ENCODE data around the gene RBBP5. TPM values are rescaled to one million over a fixed set of nuclear protein-coding genes. Genes with fewer than 3 reads are reported as not detected.

Gene RBBP5
- polyA plus RNA-seq, 3 donors from 2014 or later: 11.2 to 20.1 (median 15.5) TPM

GRCh38 chr1:205054013-205054412 is 67.8 kb downstream of the RBBP5 start:
- Mint-ChIP-seq H3K27me3 (ENCODE audit: low read depth in 3 of 3) (peaks cover 0 to 3% (median 0%) of the 10 kb centered on the region in 3 donors), H3K27ac (no peak overlapping the region), H3K9me3 (no peaks in the 10 kb centered on the region), H3K4me3 (no peak overlapping the region), H3K4me1 (no peaks in the 10 kb centered on the region), H3K36me3 (no peaks in the 10 kb centered on the region)
- no peak for DNase-seq

- Mint-ChIP-seq H3K36me3 (no peaks in the 10 kb centered on the region), H3K4me3 (no peak overlapping the region), H3K27ac (no peak overlapping the region), H3K27me3 (ENCODE audit: low read depth in 3 of 3) (peaks cover 0 to 6% (median 0%) of the 10 kb centered on the region in 3 donors), H3K9me3 (no peaks in the 10 kb centered on the region), H3K4me1 (no peaks in the 10 kb centered on the region)
- DNase-seq: no peak
Measured at GRCh38 chr1:205053296-205053695, 68.5 kb downstream of the RBBP5 start.

- peaks cover 0 to 6% (median 0%) of the 10 kb centered on the region in 3 donors for H3K27me3 Mint-ChIP-seq (ENCODE audit: low read depth in 3 of 3)
- no peaks in the 10 kb centered on the region for H3K4me1 Mint-ChIP-seq
- no peaks in the 10 kb centered on the region for H3K9me3 Mint-ChIP-seq
- DNase-seq: no peak
- H3K4me3 Mint-ChIP-seq: no peak overlapping the region
- H3K27ac Mint-ChIP-seq: no peak overlapping the region
- H3K36me3 Mint-ChIP-seq: no peaks in the 10 kb centered on the region
Measured at GRCh38 chr1:205052690-205053089, 69.1 kb downstream of the RBBP5 start.

GRCh38 chr1:205049479-205049878 is 72.3 kb downstream of the RBBP5 start:
- Mint-ChIP-seq H3K36me3 (no peaks in the 10 kb centered on the region), H3K27me3 (ENCODE audit: low read depth in 3 of 3) (peaks cover 0 to 18% (median 6%) of the 10 kb centered on the region in 3 donors), H3K4me1 (no peaks in the 10 kb centered on the region), H3K4me3 (no peak overlapping the region), H3K9me3 (no peaks in the 10 kb centered on the region), H3K27ac (no peak overlapping the region)
- no peak for DNase-seq

- Mint-ChIP-seq H3K27ac (no peak overlapping the region), H3K36me3 (no peaks in the 10 kb centered on the region), H3K4me1 (no peaks in the 10 kb centered on the region), H3K27me3 (ENCODE audit: low read depth in 3 of 3) (peaks cover 0 to 18% (median 6%) of the 10 kb centered on the region in 3 donors), H3K4me3 (no peak overlapping the region), H3K9me3 (no peaks in the 10 kb centered on the region)
- DNase-seq: no peak
Measured at GRCh38 chr1:205048382-205048781, 73.4 kb downstream of the RBBP5 start.

GRCh38 chr1:205047764-205048231 is 74.0 kb downstream of the RBBP5 start:
- no peak overlapping the region for H3K4me3 Mint-ChIP-seq
- H3K9me3 Mint-ChIP-seq: no peaks in the 10 kb centered on the region
- no peak overlapping the region for H3K27ac Mint-ChIP-seq
- H3K27me3 Mint-ChIP-seq (ENCODE audit: low read depth in 3 of 3): peaks cover 0 to 18% (median 6%) of the 10 kb centered on the region in 3 donors
- DNase-seq: no peak
- no peaks in the 10 kb centered on the region for H3K4me1 Mint-ChIP-seq
- H3K36me3 Mint-ChIP-seq: no peaks in the 10 kb centered on the region

- Mint-ChIP-seq H3K27me3 (ENCODE audit: low read depth in 3 of 3) (peaks cover 0 to 18% (median 6%) of the 10 kb centered on the region in 3 donors), H3K36me3 (no peaks in the 10 kb centered on the region), H3K4me1 (no peaks in the 10 kb centered on the region), H3K9me3 (no peaks in the 10 kb centered on the region), H3K4me3 (no peak overlapping the region), H3K27ac (no peak overlapping the region)
- DNase-seq: no peak
Measured at GRCh38 chr1:205046870-205047269, 74.9 kb downstream of the RBBP5 start.

GRCh38 chr1:205045146-205045545 is 76.6 kb downstream of the RBBP5 start:
- H3K36me3 Mint-ChIP-seq: no peaks in the 10 kb centered on the region
- H3K27ac Mint-ChIP-seq: no peak overlapping the region
- no peaks in the 10 kb centered on the region for H3K9me3 Mint-ChIP-seq
- no peak overlapping the region for H3K4me3 Mint-ChIP-seq
- no peak for DNase-seq
- no peaks in the 10 kb centered on the region for H3K4me1 Mint-ChIP-seq
- H3K27me3 Mint-ChIP-seq (ENCODE audit: low read depth in 3 of 3): peaks cover 2 to 25% (median 6%) of the 10 kb centered on the region in 3 donors

- no peak for DNase-seq
- peaks cover 2 to 25% (median 6%) of the 10 kb centered on the region in 3 donors for H3K27me3 Mint-ChIP-seq (ENCODE audit: low read depth in 3 of 3)
- no peaks in the 10 kb centered on the region for H3K36me3 Mint-ChIP-seq
- H3K4me1 Mint-ChIP-seq: no peaks in the 10 kb centered on the region
- no peak overlapping the region for H3K27ac Mint-ChIP-seq
- H3K9me3 Mint-ChIP-seq: no peaks in the 10 kb centered on the region
- no peak overlapping the region for H3K4me3 Mint-ChIP-seq
Measured at GRCh38 chr1:205044741-205045140, 77.0 kb downstream of the RBBP5 start.

- no peaks in the 10 kb centered on the region for H3K9me3 Mint-ChIP-seq
- H3K27me3 Mint-ChIP-seq (ENCODE audit: low read depth in 3 of 3): peaks cover 2 to 20% (median 6%) of the 10 kb centered on the region in 3 donors
- no peak overlapping the region for H3K27ac Mint-ChIP-seq
- DNase-seq: no peak
- H3K4me3 Mint-ChIP-seq: no peak overlapping the region
- no peaks in the 10 kb centered on the region for H3K36me3 Mint-ChIP-seq
- H3K4me1 Mint-ChIP-seq: no peaks in the 10 kb centered on the region
Measured at GRCh38 chr1:205043866-205044265, 77.9 kb downstream of the RBBP5 start.

GRCh38 chr1:205042911-205043806 is 78.6 kb downstream of the RBBP5 start, which contains the start of gene CNTN2:
Gene CNTN2 (plus strand): TSS chr1:205043212. CDS start chr1:205053186, 9,974 bp downstream.
- no peak within 1 kb of the TSS for H3K4me3 Mint-ChIP-seq

GRCh38 chr1:205041998-205042910 is 79.5 kb downstream of the RBBP5 start:
- no peak overlapping the region for H3K4me3 Mint-ChIP-seq
- H3K27me3 Mint-ChIP-seq (ENCODE audit: low read depth in 3 of 3): peaks cover 2 to 23% (median 6%) of the 10 kb centered on the region in 3 donors
- DNase-seq: no peak
- H3K4me1 Mint-ChIP-seq: no peaks in the 10 kb centered on the region
- H3K9me3 Mint-ChIP-seq: no peaks in the 10 kb centered on the region
- no peaks in the 10 kb centered on the region for H3K36me3 Mint-ChIP-seq
- no peak overlapping the region for H3K27ac Mint-ChIP-seq

More at GRCh38 chr1:205042911-205043806, 78.6 kb downstream of the RBBP5 start, which contains the start of gene CNTN2:
- no peak within 1 kb of the TSS for H3K27ac Mint-ChIP-seq
- no peaks in the 10 kb centered on the region for H3K9me3 Mint-ChIP-seq
- peaks cover 2 to 23% (median 6%) of the 10 kb centered on the region in 3 donors for H3K27me3 Mint-ChIP-seq (ENCODE audit: low read depth in 3 of 3)
- H3K4me1 Mint-ChIP-seq: no peaks in the 10 kb centered on the region
- H3K36me3 Mint-ChIP-seq: no peaks in the 10 kb centered on the region
- no peak for DNase-seq

- H3K27me3 Mint-ChIP-seq (ENCODE audit: low read depth in 3 of 3): peaks cover 2 to 20% (median 3%) of the 10 kb centered on the region in 3 donors
- H3K4me3 Mint-ChIP-seq: no peak overlapping the region
- no peak overlapping the region for H3K27ac Mint-ChIP-seq
Measured at GRCh38 chr1:205041001-205041715, 80.6 kb downstream of the RBBP5 start.

More at GRCh38 chr1:205041001-205041715, 80.6 kb downstream of the RBBP5 start:
- H3K9me3 Mint-ChIP-seq: no peaks in the 10 kb centered on the region
- no peaks in the 10 kb centered on the region for H3K4me1 Mint-ChIP-seq
- H3K36me3 Mint-ChIP-seq: no peaks in the 10 kb centered on the region
- DNase-seq: no peak

All from immature natural killer cell (primary cell).